HG03354 (cell line): ENCODE measurements around the gene ITCH.
"Not testable (repeated sequence)": the region's sequence is repeated elsewhere in the genome, so short reads cannot be mapped to it uniquely, and the experiment has no call there.

Experiments
- ATAC-seq: cut with Tn5 transposase; IDR thresholded peaks from one replicate; pipeline ENCODE4 v1.9.1; 2021; ENCODE audit warnings: mild to moderate bottlenecking; ENCODE audit not compliant: unreplicated experiment, poor library complexity, severe bottlenecking

ITCH gene

DNA sequence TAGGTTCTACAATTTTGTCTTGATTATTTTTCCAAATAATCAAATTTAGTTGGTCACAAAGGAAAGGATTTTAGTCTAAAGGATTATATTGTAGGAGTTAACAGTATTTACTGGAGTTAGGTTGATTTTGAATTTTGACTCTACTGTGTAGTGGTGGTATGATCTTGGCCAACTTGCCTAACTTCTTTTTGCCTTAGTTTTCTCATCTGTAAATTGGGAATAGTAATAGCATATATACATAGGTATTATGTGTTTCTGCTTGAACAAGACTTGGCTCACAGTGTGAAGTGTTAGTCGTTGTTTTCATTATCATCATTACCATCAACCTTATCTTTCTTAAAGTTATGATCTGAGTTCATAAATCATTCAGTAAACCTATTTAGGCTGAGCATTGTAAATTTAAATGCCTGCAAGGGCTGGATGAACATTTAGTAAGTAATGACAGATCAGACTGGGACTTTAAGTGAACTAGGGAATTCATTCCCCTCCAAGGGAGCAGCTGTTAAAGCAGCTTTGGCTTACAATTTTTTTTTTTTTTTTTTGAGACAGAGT, 11.2 kb downstream of the ITCH start:
- ATAC-seq = no peak

GRCh38 chr20:34375977-34376430, 12.9 kb downstream of the ITCH start:
- no peak for ATAC-seq

- peak; percentile 79 for ATAC-seq
Measured at GRCh38 chr20:34377072-34377847, 14.2 kb downstream of the ITCH start.

- ATAC-seq = no peak
Measured at GRCh38 chr20:34382174-34382573, 19.1 kb downstream of the ITCH start.

DNA sequence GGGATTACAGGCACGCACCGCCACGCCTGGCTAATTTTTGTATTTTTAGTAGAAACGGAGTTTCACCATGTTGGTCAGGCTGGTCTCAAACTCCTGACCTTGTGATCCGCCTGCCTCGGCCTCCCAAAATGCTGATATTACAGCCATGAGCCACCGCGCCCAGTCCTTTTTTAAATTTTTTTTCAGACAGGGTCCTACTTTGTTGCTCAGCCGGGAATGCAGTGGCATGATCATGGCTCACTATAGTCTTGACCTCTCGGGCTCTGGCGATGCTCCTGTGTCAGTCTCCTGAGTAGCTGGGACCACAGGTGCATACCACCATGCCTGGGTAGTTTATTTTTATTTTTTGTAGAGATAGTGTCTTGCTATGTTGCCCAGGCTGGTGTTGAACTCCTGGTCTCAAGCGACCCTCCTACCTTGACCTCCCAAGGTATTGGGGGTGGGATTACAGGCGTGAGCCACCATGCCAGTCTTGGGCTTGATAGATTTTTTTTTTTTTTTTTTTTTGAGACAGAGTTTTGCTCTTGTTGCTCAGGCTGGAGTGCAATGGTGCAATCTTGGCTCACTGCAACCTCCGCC, 19.9 kb downstream of the ITCH start:
- not testable (repeated sequence) for ATAC-seq

DNA sequence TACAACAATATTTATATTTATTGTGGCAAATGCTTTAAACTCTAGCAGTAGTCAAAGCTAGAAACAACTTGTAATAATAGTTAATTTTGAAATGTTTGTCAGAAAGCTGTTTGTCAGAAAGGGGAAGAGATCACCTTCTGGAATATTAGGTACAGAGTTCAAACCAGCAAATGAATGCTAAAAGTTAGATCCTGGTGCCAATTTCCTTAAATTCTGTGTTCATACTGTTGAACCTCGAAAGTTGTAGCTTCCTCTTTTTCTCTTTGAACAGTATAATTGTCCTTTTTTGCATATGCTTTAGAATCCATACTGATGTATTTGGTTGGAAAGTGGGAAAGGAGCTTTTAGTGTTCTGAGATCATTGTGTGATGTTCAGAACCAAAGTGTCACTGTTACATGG, 22.4 kb downstream of the ITCH start:
- no peak for ATAC-seq

GRCh38 chr20:34388000-34388399, 24.9 kb downstream of the ITCH start:
- ATAC-seq = no peak

GRCh38 chr20:34388678-34389077, 25.6 kb downstream of the ITCH start:
- no peak for ATAC-seq

GRCh38 chr20:34389206-34389953, 26.3 kb downstream of the ITCH start:
- ATAC-seq = no peak

DNA sequence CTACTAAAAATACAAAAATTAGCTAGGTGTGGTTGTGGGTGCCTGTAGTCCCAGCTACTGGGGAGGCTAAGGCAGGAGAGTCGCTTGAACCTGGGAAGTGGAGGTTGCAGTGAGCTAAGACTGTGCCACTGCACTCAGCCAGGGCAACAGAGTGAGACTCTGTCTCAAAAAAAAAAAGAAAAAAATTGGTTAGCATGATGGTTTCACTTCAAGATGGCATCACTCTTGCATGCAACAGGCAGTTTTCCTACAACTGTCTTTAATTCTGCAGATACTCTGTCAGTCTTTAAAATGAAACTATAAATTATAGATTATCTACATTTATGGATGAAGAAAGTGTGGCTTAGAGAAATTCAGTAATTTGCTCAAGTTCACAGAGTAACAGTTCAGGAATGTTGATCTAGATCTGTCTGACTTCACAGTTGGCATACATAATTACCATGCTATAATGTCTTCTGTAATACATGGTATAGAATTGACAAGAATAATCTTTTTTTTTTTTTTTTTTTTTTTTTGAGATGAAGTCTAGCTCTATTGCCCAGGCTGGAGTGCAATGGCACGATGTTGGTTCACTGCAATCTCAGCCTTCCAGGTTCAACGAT, 27.0 kb downstream of the ITCH start:
- no peak for ATAC-seq

DNA sequence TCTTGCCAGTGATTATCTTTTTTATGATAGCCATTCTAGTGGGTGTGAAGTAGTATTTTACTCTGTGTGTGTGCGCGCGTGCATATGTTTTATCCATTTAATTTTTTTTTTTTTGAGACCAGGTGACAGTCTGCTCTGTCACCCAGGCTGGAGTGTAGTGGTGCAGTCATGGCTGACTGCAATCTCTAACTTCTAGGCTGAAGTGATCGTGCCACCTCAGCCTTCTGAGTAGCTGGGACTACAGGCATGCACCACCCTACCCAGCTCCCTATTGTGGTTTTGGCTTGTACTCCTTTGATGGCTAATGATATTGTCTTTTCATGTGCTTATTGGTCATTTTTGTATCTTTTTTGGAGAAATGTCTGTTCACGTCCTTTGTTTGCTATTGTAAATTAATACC, 33.3 kb downstream of the ITCH start:
- no peak for ATAC-seq

DNA sequence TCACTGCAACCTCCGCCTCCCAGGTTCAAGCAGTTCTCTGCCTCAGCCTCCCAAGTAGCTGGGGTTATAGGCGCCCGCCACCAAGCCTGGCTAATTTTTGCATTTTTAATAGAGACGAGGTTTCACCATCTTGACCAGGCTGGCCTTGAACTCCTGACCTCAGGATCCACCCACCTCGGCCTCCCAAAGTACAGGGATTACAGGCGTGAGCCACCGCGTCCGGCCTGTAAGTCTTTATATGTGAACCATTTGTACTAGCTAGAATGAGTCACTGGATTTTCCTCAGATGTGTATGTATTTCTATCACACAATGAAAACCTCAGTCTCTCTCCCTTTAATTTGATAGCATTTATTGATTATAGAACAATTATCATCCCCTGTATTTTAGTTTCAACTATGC, 34.0 kb downstream of the ITCH start:
- ATAC-seq = no peak

GRCh38 chr20:34400776-34401175, 37.7 kb downstream of the ITCH start:
- not testable (repeated sequence) for ATAC-seq

GRCh38 chr20:34401741-34402455, 38.8 kb downstream of the ITCH start:
- no peak for ATAC-seq

DNA sequence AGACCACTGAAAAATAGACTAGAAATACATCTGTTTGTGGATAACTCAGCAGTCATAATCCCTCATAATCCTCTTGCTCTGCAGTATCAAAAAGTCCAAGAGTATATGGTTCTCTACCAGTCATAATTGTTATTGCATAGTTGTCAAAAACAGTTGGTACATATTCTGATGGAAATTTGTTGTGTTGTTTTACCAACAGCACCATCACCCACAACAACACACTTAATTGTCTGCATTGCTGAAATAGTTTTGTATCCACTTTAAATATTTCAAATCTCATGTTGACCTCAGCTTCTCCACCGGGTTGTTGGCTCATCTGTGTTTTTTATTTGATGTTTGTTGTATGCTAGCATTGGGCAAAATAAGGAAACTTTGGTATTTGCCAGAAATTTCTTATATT, 39.4 kb downstream of the ITCH start:
- ATAC-seq = no peak

DNA sequence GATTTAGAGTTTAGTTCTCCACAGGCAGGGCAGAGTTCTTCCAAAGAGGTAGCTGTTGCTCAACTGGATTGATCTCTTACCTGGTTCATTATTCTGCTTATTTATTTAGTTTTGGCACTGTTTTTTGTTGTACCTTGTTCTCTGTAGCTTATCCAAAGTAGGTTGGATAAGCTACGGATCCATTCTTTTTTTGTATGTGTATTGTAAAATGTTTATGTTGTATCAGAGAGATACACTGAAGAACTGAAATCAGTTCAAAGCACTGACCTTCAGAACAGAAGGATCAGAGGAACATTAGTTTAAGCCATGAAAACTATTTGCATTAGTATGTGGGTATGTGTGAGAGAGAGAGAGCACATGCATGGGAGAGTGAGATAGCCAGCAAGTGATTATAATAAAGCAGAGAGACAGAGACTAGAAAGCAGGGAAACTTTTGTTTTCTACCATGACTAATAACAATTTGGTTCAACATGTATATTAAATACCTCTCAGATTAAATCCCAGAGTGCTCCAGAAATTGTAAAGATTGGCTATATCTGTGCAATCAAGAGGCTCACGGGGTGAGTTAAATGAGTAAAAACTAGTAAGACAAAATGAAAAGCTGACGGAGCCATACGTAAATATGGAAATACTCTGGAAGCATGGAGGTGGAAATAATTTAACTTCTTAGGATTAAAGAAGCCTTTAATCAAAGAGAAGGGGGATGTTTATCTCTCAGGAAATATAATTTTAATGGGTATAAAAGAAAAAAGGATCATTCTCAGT, 40.2 kb downstream of the ITCH start:
- no peak for ATAC-seq

- ATAC-seq = peak; percentile 67
Measured at GRCh38 chr20:34403908-34404307, 40.8 kb downstream of the ITCH start.

GRCh38 chr20:34404803-34405202, 41.7 kb downstream of the ITCH start:
- ATAC-seq = no peak

DNA sequence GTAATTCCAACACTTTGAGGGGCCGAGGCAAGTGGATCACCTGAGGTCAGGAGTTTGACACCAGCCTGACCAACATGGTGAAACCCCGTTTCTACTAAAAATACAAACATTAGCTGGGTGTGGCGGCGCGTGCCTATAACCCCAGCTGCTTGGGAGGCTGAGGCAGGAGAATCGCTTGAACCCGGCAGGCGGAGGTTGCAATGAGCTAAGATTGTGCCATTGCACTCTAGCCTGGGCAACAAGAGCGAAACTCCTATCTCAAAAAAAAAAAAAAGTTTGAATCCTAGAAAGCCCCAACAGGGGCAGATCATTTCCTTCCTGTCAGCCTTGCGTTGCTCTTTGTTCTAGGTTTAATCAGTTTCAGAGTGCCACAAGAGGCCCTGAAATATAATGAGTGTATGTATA, 42.2 kb downstream of the ITCH start:
- ATAC-seq = not testable (repeated sequence)
